Stimulated activated CD8-positive, alpha-beta memory T cell treated with anti-CD3 and anti-CD28 coated beads, Interleukin-2, amount 100 ng/mL, for 1 hour (primary cell): ENCODE data around the gene EFS.
A peak's percentile ranks its signal among the peaks of the same experiment; 100 is the strongest.

Experiments
- DNase-seq, 2 donors: peaks; one replicate each; pipeline ENCODE4 v3.0.0-alpha.2; 2020; ENCODE audit warnings: low read depth in 2 of 2

Gene EFS

GRCh38 chr14:23379366-23380196, 14.6 kb upstream of the EFS start:
- peak; percentile 24 to 49 for DNase-seq

- DNase-seq: no peak
These were observed 13.7 kb upstream of the EFS start for GRCh38 chr14:23378612-23379220.

- DNase-seq: no peak
These were observed 12.9 kb upstream of the EFS start for GRCh38 chr14:23377573-23378563.

- no peak for DNase-seq
These were observed 12.2 kb upstream of the EFS start for GRCh38 chr14:23377198-23377550.

GRCh38 chr14:23376482-23377197, 11.7 kb upstream of the EFS start, which contains the start of gene CMTM5:
TSS of gene CMTM5 (plus strand) at chr14:23377046. CDS start at chr14:23377252, 206 bp downstream.
- DNase-seq: no peak

- DNase-seq: no peak
These were observed 10.7 kb upstream of the EFS start for GRCh38 chr14:23375527-23376251.

- no peak for DNase-seq
These were observed 8.1 kb upstream of the EFS start for GRCh38 chr14:23373041-23373440.

GRCh38 chr14:23372509-23372908, 7.5 kb upstream of the EFS start, which contains the start of gene IL25:
TSS of gene IL25 (plus strand) at chr14:23372809.
- no peak for DNase-seq

GRCh38 chr14:23371865-23372264, 6.9 kb upstream of the EFS start:
- DNase-seq: no peak

- DNase-seq: no peak
These were observed 5.2 kb upstream of the EFS start for GRCh38 chr14:23370221-23370620.

- no peak for DNase-seq
These were observed 1.5 kb upstream of the EFS start for GRCh38 chr14:23366426-23366921.

- no peak for DNase-seq
These were observed 907 bp upstream of the EFS start for GRCh38 chr14:23365732-23366425.

- DNase-seq: no peak
These were observed 572 bp downstream of the EFS start for GRCh38 chr14:23364164-23365035.

GRCh38 chr14:23362200-23362599, 2.8 kb downstream of the EFS start:
- DNase-seq: no peak

GRCh38 chr14:23361763-23362162, 3.2 kb downstream of the EFS start:
- no peak for DNase-seq

- DNase-seq: no peak
These were observed 3.7 kb downstream of the EFS start for GRCh38 chr14:23361320-23361719.

- DNase-seq: no peak
These were observed 4.5 kb downstream of the EFS start for GRCh38 chr14:23360496-23360895.

- no peak for DNase-seq
These were observed 5.1 kb downstream of the EFS start for GRCh38 chr14:23359722-23360447.
